ENCODE data around the gene PRMT3. TPM values are rescaled to one million over a fixed set of nuclear protein-coding genes. Genes with fewer than 3 reads are reported as not detected.

PRMT3 gene
- total RNA-seq, 1 donor from 2014 or later, result 17.7 TPM

DNA sequence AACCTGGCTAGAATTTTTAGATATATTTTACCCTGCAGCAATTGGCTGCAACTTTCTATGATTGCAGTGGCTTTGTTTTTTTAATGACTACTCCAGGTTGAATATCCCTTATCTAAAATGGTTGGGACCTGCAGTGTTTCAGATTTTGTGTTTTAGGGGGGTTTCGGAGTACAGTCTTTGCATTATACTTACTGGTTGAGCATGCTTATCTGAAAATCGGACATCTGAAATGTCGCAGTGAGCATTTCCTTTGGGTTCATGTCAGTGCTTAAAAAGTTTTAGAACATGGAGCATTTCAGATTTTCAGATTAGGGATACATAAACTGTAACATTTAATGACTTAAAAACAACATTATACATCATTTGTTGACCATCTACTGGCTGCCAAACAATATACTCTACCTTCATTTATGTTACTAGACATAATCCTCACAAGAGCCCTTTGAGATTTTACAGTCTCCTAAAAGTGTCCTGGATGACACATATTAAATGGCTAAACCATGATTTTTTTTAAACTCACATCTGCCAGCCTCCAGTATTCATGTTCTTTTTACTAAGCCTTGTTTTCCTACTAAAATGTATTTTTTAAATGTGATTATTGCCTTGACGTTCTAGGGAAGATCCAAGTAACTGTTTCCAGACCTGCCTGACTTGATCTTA, 66.3 kb downstream of the PRMT3 start:
- no peaks in the 10 kb centered on the region for H3K27me3 ChIP-seq
- H3K4me1 ChIP-seq, result no peaks in the 10 kb centered on the region
- intact Hi-C loops (cut with DNase I), result no loop called here
- H3K4me3 ChIP-seq, result no peak overlapping the region
- no peak for DNase-seq (ENCODE audit: extremely low spot score in 2 of 2)
- H3K36me3 ChIP-seq, result no peaks in the 10 kb centered on the region
- no peak overlapping the region for H3K27ac ChIP-seq
- H3K9me3 ChIP-seq, result no peaks in the 10 kb centered on the region
- TF ChIP-seq, protein P1, sequence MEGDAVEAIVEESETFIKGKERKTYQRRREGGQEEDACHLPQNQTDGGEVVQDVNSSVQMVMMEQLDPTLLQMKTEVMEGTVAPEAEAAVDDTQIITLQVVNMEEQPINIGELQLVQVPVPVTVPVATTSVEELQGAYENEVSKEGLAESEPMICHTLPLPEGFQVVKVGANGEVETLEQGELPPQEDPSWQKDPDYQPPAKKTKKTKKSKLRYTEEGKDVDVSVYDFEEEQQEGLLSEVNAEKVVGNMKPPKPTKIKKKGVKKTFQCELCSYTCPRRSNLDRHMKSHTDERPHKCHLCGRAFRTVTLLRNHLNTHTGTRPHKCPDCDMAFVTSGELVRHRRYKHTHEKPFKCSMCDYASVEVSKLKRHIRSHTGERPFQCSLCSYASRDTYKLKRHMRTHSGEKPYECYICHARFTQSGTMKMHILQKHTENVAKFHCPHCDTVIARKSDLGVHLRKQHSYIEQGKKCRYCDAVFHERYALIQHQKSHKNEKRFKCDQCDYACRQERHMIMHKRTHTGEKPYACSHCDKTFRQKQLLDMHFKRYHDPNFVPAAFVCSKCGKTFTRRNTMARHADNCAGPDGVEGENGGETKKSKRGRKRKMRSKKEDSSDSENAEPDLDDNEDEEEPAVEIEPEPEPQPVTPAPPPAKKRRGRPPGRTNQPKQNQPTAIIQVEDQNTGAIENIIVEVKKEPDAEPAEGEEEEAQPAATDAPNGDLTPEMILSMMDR (IDR thresholded peaks at IDR 0.05), result no peak
- TF ChIP-seq POLR2A (IDR thresholded peaks at IDR 0.05) (no peak), POLR2AphosphoS5 (IDR thresholded peaks at IDR 0.05; ENCODE audit: insufficient read depth in 1 of 2, low read depth in 1 of 2) (no peak)

DNA sequence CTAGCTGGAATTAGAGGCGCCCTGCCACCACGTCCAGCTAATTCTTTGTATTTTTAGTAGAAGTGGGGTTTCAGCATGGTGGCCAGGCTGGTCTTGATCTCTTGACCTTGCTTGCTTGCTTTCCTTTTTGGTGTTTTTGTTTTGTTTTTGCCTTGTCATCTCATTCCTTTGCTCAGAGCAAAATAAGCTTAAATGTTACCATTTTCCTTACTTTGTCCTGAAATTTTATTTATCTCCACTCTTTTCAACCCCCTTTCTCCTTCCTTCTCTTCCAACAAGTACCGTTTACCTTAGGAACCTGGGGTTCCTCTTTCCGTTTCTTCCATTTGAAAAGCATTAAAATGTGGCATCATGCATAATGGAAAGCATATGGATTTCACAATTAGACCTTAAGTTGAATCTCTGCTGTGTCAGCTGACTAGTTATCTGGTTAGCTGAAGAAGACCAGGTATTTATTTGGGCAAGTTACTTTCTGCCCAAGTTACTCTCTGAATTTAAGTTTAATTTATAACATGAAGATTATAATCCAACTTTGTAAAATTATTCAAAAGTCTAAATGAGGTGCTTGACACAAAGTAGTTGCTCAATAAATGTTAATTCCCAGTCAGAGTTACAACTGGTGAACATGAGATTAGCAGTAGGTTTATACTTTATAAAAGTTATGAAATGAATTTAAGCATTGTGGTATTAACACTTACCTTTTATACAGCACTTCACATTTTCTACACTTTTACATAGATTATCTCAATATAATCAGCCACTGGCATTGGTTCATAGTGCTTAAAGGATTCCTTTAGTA, 69.7 kb downstream of the PRMT3 start:
- H3K4me3 ChIP-seq, result no peak overlapping the region
- DNase-seq (ENCODE audit: extremely low spot score in 2 of 2), result no peak
- TF ChIP-seq, protein P1 (IDR thresholded peaks at IDR 0.05), result no peak
- no peak for TF ChIP-seq POLR2AphosphoS5 (IDR thresholded peaks at IDR 0.05; ENCODE audit: insufficient read depth in 1 of 2, low read depth in 1 of 2)
- no peak for TF ChIP-seq POLR2A (IDR thresholded peaks at IDR 0.05)
- no peaks in the 10 kb centered on the region for H3K9me3 ChIP-seq
- intact Hi-C loops (cut with DNase I), result no loop called here
- no peaks in the 10 kb centered on the region for H3K27me3 ChIP-seq
- H3K27ac ChIP-seq, result no peak overlapping the region
- H3K36me3 ChIP-seq, result no peaks in the 10 kb centered on the region
- no peaks in the 10 kb centered on the region for H3K4me1 ChIP-seq

DNA sequence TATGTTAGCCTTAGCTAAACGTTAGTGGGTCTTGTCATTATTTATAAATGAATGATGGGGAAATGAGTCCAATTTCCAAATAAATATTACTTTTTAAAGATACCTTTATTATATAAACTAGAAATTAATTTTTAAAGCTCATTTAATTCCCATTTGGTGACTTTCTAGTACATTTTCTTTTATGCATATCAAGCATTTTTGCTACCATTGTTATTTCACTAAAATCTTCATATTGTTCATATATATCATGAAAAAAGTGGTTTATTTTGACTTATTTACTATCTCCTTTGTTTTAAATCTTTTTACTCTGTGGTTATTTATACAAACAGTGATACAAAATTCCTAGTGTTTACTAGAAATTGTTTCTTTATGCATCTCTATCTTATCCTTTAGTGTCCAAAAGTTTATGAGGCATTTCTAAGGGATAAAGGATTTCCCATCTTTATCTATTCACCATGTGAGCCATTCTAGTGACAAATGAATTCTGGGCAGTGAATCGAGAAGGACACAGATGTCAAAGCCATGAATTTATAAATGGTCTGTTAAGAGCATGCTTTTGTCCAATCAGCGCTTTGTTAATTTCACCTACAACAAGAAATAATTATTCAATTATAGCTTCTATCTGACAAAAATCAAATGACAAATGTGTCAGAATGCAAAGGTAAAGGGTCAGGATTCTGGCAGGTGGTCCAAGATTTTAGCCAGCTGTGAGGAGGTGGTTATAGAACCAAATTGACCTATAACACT, 70.6 kb downstream of the PRMT3 start:
- H3K27ac ChIP-seq, result no peak overlapping the region

DNA sequence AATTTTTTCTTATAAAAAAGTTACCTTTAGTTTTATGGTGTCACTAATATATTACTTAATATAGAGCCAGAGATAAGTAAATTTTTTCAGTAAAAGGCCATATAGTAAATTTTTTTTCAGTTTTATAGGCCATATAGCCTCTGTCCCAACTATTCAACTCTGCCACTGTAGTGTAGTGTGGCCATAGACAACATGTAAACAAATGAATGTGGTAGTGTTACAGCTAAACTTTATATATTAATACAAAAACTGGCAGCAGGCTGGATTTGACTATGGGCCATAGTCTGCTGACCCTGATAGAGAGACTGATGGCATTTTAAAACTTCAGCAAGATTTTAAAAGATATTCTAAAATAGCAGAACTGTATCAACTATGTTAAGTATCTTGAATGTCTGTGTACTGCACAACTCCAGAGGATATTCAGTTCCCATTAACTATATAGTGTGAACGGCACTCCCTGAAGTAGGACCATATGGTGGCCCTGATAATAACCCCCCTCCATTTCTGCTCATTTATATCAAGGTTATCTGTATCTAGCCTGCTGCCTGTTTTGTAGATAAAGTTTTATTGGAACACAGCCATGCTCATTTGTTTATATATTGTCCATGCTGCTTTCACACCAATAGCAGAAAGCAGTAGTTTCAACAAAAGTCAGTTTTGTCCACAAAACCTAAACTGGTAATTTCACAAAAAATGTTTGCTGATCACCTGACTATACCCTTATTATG, 71.6 kb downstream of the PRMT3 start:
- Histone ChIP-seq H3K36me3 (no peaks in the 10 kb centered on the region), H3K27ac (no peak overlapping the region), H3K9me3 (no peaks in the 10 kb centered on the region), H3K4me1 (no peaks in the 10 kb centered on the region), H3K4me3 (no peak overlapping the region), H3K27me3 (no peaks in the 10 kb centered on the region)
- no peak for DNase-seq (ENCODE audit: extremely low spot score in 2 of 2)
- intact Hi-C loops (cut with DNase I), result no loop called here
- no peak for TF ChIP-seq POLR2AphosphoS5 (IDR thresholded peaks at IDR 0.05; ENCODE audit: insufficient read depth in 1 of 2, low read depth in 1 of 2)
- TF ChIP-seq, protein P1 (IDR thresholded peaks at IDR 0.05), result no peak
- no peak for TF ChIP-seq POLR2A (IDR thresholded peaks at IDR 0.05)

More for the DNA sequence above, 70.6 kb downstream of the PRMT3 start:
- Histone ChIP-seq H3K4me1 (no peaks in the 10 kb centered on the region), H3K27me3 (no peaks in the 10 kb centered on the region), H3K9me3 (no peaks in the 10 kb centered on the region), H3K36me3 (no peaks in the 10 kb centered on the region), H3K4me3 (no peak overlapping the region)
- intact Hi-C loops (cut with DNase I), result no loop called here
- DNase-seq (ENCODE audit: extremely low spot score in 2 of 2), result no peak
- no peak for TF ChIP-seq POLR2AphosphoS5 (IDR thresholded peaks at IDR 0.05; ENCODE audit: insufficient read depth in 1 of 2, low read depth in 1 of 2)
- no peak for TF ChIP-seq POLR2A (IDR thresholded peaks at IDR 0.05)
- TF ChIP-seq, protein P1 (IDR thresholded peaks at IDR 0.05), result no peak
